ENCODE data around the gene FOXL3.

Gene FOXL3

GRCh38 chr7:246451-246850, 43.5 kb upstream of the FOXL3 start:
- no peak overlapping the region for H3K4me3 ChIP-seq (replicated peaks in 1 of 2; ENCODE audit: low read depth in 2 of 2, low read length in 2 of 2)
- no peak for DNase-seq (ENCODE audit: low read depth in 2 of 2)
- TF ChIP-seq CTCF (IDR thresholded peaks at IDR 0.05; ENCODE audit: low read depth, low read length) = no peak

- no peak for DNase-seq (ENCODE audit: low read depth in 2 of 2)
- no peak overlapping the region for H3K4me3 ChIP-seq (replicated peaks in 1 of 2; ENCODE audit: low read depth in 2 of 2, low read length in 2 of 2)
- no peak for TF ChIP-seq CTCF (IDR thresholded peaks at IDR 0.05; ENCODE audit: low read depth, low read length)
Measured at GRCh38 chr7:247181-247580, 42.8 kb upstream of the FOXL3 start.

- no peak for TF ChIP-seq CTCF (IDR thresholded peaks at IDR 0.05; ENCODE audit: low read depth, low read length)
- H3K4me3 ChIP-seq (replicated peaks in 1 of 2; ENCODE audit: low read depth in 2 of 2, low read length in 2 of 2) = no peak overlapping the region
- DNase-seq (ENCODE audit: low read depth in 2 of 2) = no peak
Measured at GRCh38 chr7:247636-248035, 42.3 kb upstream of the FOXL3 start.

- no peak for DNase-seq (ENCODE audit: low read depth in 2 of 2)
- no peak overlapping the region for H3K4me3 ChIP-seq (replicated peaks in 1 of 2; ENCODE audit: low read depth in 2 of 2, low read length in 2 of 2)
- no peak for TF ChIP-seq CTCF (IDR thresholded peaks at IDR 0.05; ENCODE audit: low read depth, low read length)
Measured at GRCh38 chr7:248732-249435, 41.1 kb upstream of the FOXL3 start.

GRCh38 chr7:249989-250388, 40.0 kb upstream of the FOXL3 start:
- DNase-seq (ENCODE audit: low read depth in 2 of 2) = no peak
- TF ChIP-seq CTCF (IDR thresholded peaks at IDR 0.05; ENCODE audit: low read depth, low read length) = no peak
- H3K4me3 ChIP-seq (replicated peaks in 1 of 2; ENCODE audit: low read depth in 2 of 2, low read length in 2 of 2) = no peak overlapping the region

GRCh38 chr7:250523-250922, 39.4 kb upstream of the FOXL3 start:
- no peak overlapping the region for H3K4me3 ChIP-seq (replicated peaks in 1 of 2; ENCODE audit: low read depth in 2 of 2, low read length in 2 of 2)
- no peak for TF ChIP-seq CTCF (IDR thresholded peaks at IDR 0.05; ENCODE audit: low read depth, low read length)
- no peak for DNase-seq (ENCODE audit: low read depth in 2 of 2)

- no peak for TF ChIP-seq CTCF (IDR thresholded peaks at IDR 0.05; ENCODE audit: low read depth, low read length)
- DNase-seq (ENCODE audit: low read depth in 2 of 2) = no peak
- H3K4me3 ChIP-seq (replicated peaks in 1 of 2; ENCODE audit: low read depth in 2 of 2, low read length in 2 of 2) = no peak overlapping the region
Measured at GRCh38 chr7:251005-251404, 39.0 kb upstream of the FOXL3 start.
